Iris pigment epithelial cell (primary cell): ENCODE results near the gene CAMTA1.
A peak's percentile ranks its signal among the peaks of the same experiment; 100 is the strongest.

ENCODE experiments used
- DNase-seq: peaks from one replicate; pipeline ENCODE4 v3.0.0-alpha.2; 2011; ENCODE audit warnings: low read depth

The CAMTA1 gene

GRCh38 chr1:7287013-7287412 lies 501.8 kb downstream of the CAMTA1 start:
- no peak for DNase-seq

- DNase-seq = no peak
Measured at GRCh38 chr1:7288992-7289391, 503.7 kb downstream of the CAMTA1 start.

- DNase-seq = no peak
Measured at GRCh38 chr1:7289694-7290093, 504.4 kb downstream of the CAMTA1 start.

- DNase-seq = peak; percentile 69
Measured at GRCh38 chr1:7290971-7291970, 506.0 kb downstream of the CAMTA1 start.

- no peak for DNase-seq
Measured at GRCh38 chr1:7292036-7292681, 506.9 kb downstream of the CAMTA1 start.

- no peak for DNase-seq
Measured at GRCh38 chr1:7292714-7293419, 507.6 kb downstream of the CAMTA1 start.

GRCh38 chr1:7293702-7294629 lies 508.7 kb downstream of the CAMTA1 start:
- no peak for DNase-seq

GRCh38 chr1:7294636-7295035 lies 509.4 kb downstream of the CAMTA1 start:
- no peak for DNase-seq

- peak; percentile 34 for DNase-seq
Measured at GRCh38 chr1:7295946-7296345, 510.7 kb downstream of the CAMTA1 start.

GRCh38 chr1:7296968-7297367 lies 511.7 kb downstream of the CAMTA1 start:
- DNase-seq = no peak

GRCh38 chr1:7298145-7298544 lies 512.9 kb downstream of the CAMTA1 start:
- no peak for DNase-seq

- peak; percentile 77 for DNase-seq
Measured at GRCh38 chr1:7298749-7299151, 513.5 kb downstream of the CAMTA1 start.

GRCh38 chr1:7299329-7299799 lies 514.1 kb downstream of the CAMTA1 start:
- DNase-seq = peak; percentile 99

- peak; percentile 84 for DNase-seq
Measured at GRCh38 chr1:7299994-7300393, 514.7 kb downstream of the CAMTA1 start.

- DNase-seq = peak; percentile 96
Measured at GRCh38 chr1:7300893-7301663, 515.8 kb downstream of the CAMTA1 start.

GRCh38 chr1:7301664-7301981 lies 516.4 kb downstream of the CAMTA1 start:
- DNase-seq = no peak

- DNase-seq = no peak
Measured at GRCh38 chr1:7302126-7302525, 516.9 kb downstream of the CAMTA1 start.

- DNase-seq = no peak
Measured at GRCh38 chr1:7302873-7303272, 517.6 kb downstream of the CAMTA1 start.

- DNase-seq = no peak
Measured at GRCh38 chr1:7303554-7304317, 518.5 kb downstream of the CAMTA1 start.

GRCh38 chr1:7313081-7313546 lies 527.9 kb downstream of the CAMTA1 start:
- peak; percentile 57 for DNase-seq
